Lower leg skin (tissue), 4 donors: ENCODE results near the gene RBM47. TPM values are rescaled to one million over a fixed set of nuclear protein-coding genes. Genes with fewer than 3 reads are reported as not detected.
"Not testable (repeated sequence)": the region's sequence is repeated elsewhere in the genome, so short reads cannot be mapped to it uniquely, and the experiment has no call there.

Source experiments
- DNase-seq, 2 donors: peaks; one replicate each; pipeline ENCODE4 v3.0.0-alpha.2; 2019; ENCODE audit warnings: low spot score in 2 of 2
- H3K4me3 ChIP-seq: fragments of 200-600 bp; sonication (generic); 2 replicates; pipeline ENCODE4 v1.5.1; 2017; ENCODE audit warnings: mild to moderate bottlenecking, low read depth; ENCODE audit not compliant: poor library complexity, severe bottlenecking
- CTCF ChIP-seq, 3 donors: fragments of 450-650 bp; IDR thresholded peaks; one replicate each; pipeline ENCODE4 v1.5.1; 2016; ENCODE audit warnings: antibody characterized with exemption in 3 of 3, mild to moderate bottlenecking in 3 of 3, moderate library complexity in 2 of 3
- POLR2A ChIP-seq, 2 donors: fragments of 450-650 bp; IDR thresholded peaks; one replicate each; pipeline ENCODE4 v1.6.1; 2016 to 2017; ENCODE audit warnings: antibody characterized with exemption in 2 of 2, mild to moderate bottlenecking in 1 of 2, moderate library complexity in 1 of 2
- WGBS, 2 donors: methylation state at CpG; one replicate each; pipeline ENCODE4 v1.1.5; 2018; 5-methylcytosine and 5-hydroxymethylcytosine counted together
- intact Hi-C: fragments of 100-400 bp; cut with DNase I; formaldehyde crosslinking; loops from one replicate; pipeline ENCODE4 v1.15.0; 2023; ENCODE audit warnings: low total_unique reads
- total RNA-seq, 4 donors: library from RNA; depleted of rRNA; stranded (reverse); fragments of >200 nt; gene quantifications; one replicate each; pipeline ENCODE4 v1.1.0, GENCODE V29; 2016

The RBM47 gene
- total RNA-seq, 4 donors from 2014 or later: 38.4 to 73.8 (median 46.9) TPM

- TF ChIP-seq CTCF (IDR thresholded peaks at IDR 0.05) (no peak), POLR2A (IDR thresholded peaks at IDR 0.05) (no peak)
- DNase-seq: no peak
- H3K4me3 ChIP-seq: no peak overlapping the region
- intact Hi-C loops: no loop called here
- 61 to 95% methylated on average over 3 of the region's 3 CpGs for WGBS, 2 donors
These were observed 215.0 kb downstream of the RBM47 start for GRCh38 chr4:40414673-40415072.

GRCh38 chr4:40412866-40413795, 216.5 kb downstream of the RBM47 start:
- intact Hi-C loops: no loop called here

GRCh38 chr4:40412388-40412787, 217.3 kb downstream of the RBM47 start:
- no peak overlapping the region for H3K4me3 ChIP-seq
- DNase-seq: no peak
- no peak for TF ChIP-seq CTCF (IDR thresholded peaks at IDR 0.05)
- no peak for TF ChIP-seq POLR2A (IDR thresholded peaks at IDR 0.05)
- intact Hi-C loops: no loop called here
- WGBS, 2 donors: 67 to 78% methylated on average over 1 of the region's 1 CpG

More at GRCh38 chr4:40412866-40413795, 216.5 kb downstream of the RBM47 start:
- TF ChIP-seq POLR2A (IDR thresholded peaks at IDR 0.05) (no peak), CTCF (IDR thresholded peaks at IDR 0.05) (no peak)
- 62 to 85% methylated on average over 10 of the region's 10 CpGs for WGBS, 2 donors
- H3K4me3 ChIP-seq: no peak overlapping the region
- DNase-seq: no peak

GRCh38 chr4:40409835-40410234, 219.8 kb downstream of the RBM47 start:
- intact Hi-C loops: no loop called here

GRCh38 chr4:40407468-40407867, 222.2 kb downstream of the RBM47 start:
- intact Hi-C loops, DNase-seq, H3K4me3 ChIP-seq: not testable (repeated sequence)
- 82 to 83% methylated on average over 3 of the region's 3 CpGs for WGBS, 2 donors

More at GRCh38 chr4:40409835-40410234, 219.8 kb downstream of the RBM47 start:
- TF ChIP-seq POLR2A (IDR thresholded peaks at IDR 0.05) (no peak), CTCF (IDR thresholded peaks at IDR 0.05) (no peak)
- no peak overlapping the region for H3K4me3 ChIP-seq
- WGBS, 2 donors: 59 to 73% methylated on average over 1 of the region's 1 CpG
- DNase-seq: no peak

- no peak for TF ChIP-seq CTCF (IDR thresholded peaks at IDR 0.05)
- no peak for TF ChIP-seq POLR2A (IDR thresholded peaks at IDR 0.05)
- H3K4me3 ChIP-seq: no peak overlapping the region
- intact Hi-C loops: no loop called here
- 80 to 84% methylated on average over 4 of the region's 4 CpGs for WGBS, 2 donors
- DNase-seq: no peak
These were observed 223.3 kb downstream of the RBM47 start for GRCh38 chr4:40406340-40406739.
